Hepatocyte (in vitro differentiated cells): ENCODE measurements around the gene STK11. TPM values are rescaled to one million over a fixed set of nuclear protein-coding genes. Genes with fewer than 3 reads are reported as not detected.

ENCODE experiments used
- DNase-seq: peaks from one replicate; pipeline ENCODE4 v3.0.0-alpha.2; 2016; ENCODE audit warnings: low spot score
- H2AFZ ChIP-seq: fragments of 200-600 bp; sonication (generic); 2 replicates; pipeline ENCODE4 v1.6.0; 2016; ENCODE audit warnings: antibody characterized with exemption, mild to moderate bottlenecking
- H3K27ac ChIP-seq: fragments of 200-600 bp; sonication (generic); 2 replicates; pipeline ENCODE4 v1.5.1; 2016; ENCODE audit warnings: mild to moderate bottlenecking
- H3K27me3 ChIP-seq: fragments of 200-600 bp; sonication (generic); 2 replicates; pipeline ENCODE4 v1.6.1; 2016
- H3K36me3 ChIP-seq: fragments of 200-600 bp; sonication (generic); replicated peaks from 2 replicates; pipeline ENCODE4 v1.5.1; 2016; ENCODE audit warnings: low read depth; ENCODE audit not compliant: insufficient read depth
- H3K4me1 ChIP-seq: fragments of 200-600 bp; sonication (generic); 2 replicates; pipeline ENCODE4 v1.5.1; 2016; ENCODE audit warnings: mild to moderate bottlenecking, moderate library complexity; ENCODE audit not compliant: insufficient read depth
- H3K4me2 ChIP-seq: fragments of 200-600 bp; sonication (generic); 2 replicates; pipeline ENCODE4 v1.6.0; 2016
- H3K4me3 ChIP-seq: fragments of 200-600 bp; sonication (generic); 2 replicates; pipeline ENCODE4 v1.5.1; 2016; ENCODE audit warnings: mild to moderate bottlenecking
- H3K79me2 ChIP-seq: fragments of 200-600 bp; sonication (generic); 2 replicates; pipeline ENCODE4 v1.6.0; 2017; ENCODE audit warnings: mild to moderate bottlenecking
- H3K9me2 ChIP-seq: fragments of 200-600 bp; sonication (generic); replicated peaks from 2 replicates; pipeline ENCODE4 v1.6.0; 2017; ENCODE audit warnings: mild to moderate bottlenecking; ENCODE audit not compliant: insufficient read depth
- H3K9me3 ChIP-seq: fragments of 200-600 bp; sonication (generic); 2 replicates; pipeline ENCODE4 v1.5.1; 2016; ENCODE audit warnings: low read depth, mild to moderate bottlenecking
- H4K20me1 ChIP-seq: fragments of 200-600 bp; sonication (generic); 2 replicates; pipeline ENCODE4 v1.6.0; 2016; ENCODE audit warnings: mild to moderate bottlenecking; ENCODE audit not compliant: insufficient read depth, poor library complexity, severe bottlenecking
- EZH2 ChIP-seq: fragments of 200-600 bp; sonication (generic); IDR thresholded peaks from 2 replicates; pipeline ENCODE4 v1.6.1; 2016; ENCODE audit warnings: antibody characterized with exemption, mild to moderate bottlenecking, borderline replicate concordance
- EZH2phosphoT487 ChIP-seq: fragments of 200-600 bp; sonication (generic); IDR thresholded peaks from one replicate; pipeline ENCODE4 v1.6.1; 2018; ENCODE audit warnings: antibody characterized with exemption, mild to moderate bottlenecking, low read depth, moderate library complexity; ENCODE audit not compliant: unreplicated experiment, severe bottlenecking
- WGBS: methylation state at CpG from one replicate; pipeline ENCODE4 v1.1.6; 2016; ENCODE audit warnings: low lambda C conversion rate; ENCODE audit errors: missing lambda C conversion rate; 5-methylcytosine and 5-hydroxymethylcytosine counted together
- polyA plus RNA-seq: library from polyadenylated mRNA; unstranded; fragments of >200 nt; fragmentation: Nextera tagmentation; extraction: Ambion mirVana; gene quantifications from 2 replicates; pipeline ENCODE4 v1.2.1, GENCODE V29; 2016
- total RNA-seq: library from RNA; depleted of rRNA; stranded (reverse); fragments of >200 nt; gene quantifications from 2 replicates; pipeline ENCODE4 v1.2.3, GENCODE V29; 2014
- TF ChIP-seq, protein P1 (sequence below): fragments of 200-600 bp; sonication (generic); IDR thresholded peaks from 2 replicates; pipeline ENCODE4 v1.5.1; 2016; ENCODE audit warnings: antibody characterized with exemption, mild to moderate bottlenecking; ENCODE audit not compliant: poor library complexity

The STK11 gene
- total and polyA plus RNA-seq, 2 experiments from 2014 or later = 48.9 to 76.6 TPM

DNA sequence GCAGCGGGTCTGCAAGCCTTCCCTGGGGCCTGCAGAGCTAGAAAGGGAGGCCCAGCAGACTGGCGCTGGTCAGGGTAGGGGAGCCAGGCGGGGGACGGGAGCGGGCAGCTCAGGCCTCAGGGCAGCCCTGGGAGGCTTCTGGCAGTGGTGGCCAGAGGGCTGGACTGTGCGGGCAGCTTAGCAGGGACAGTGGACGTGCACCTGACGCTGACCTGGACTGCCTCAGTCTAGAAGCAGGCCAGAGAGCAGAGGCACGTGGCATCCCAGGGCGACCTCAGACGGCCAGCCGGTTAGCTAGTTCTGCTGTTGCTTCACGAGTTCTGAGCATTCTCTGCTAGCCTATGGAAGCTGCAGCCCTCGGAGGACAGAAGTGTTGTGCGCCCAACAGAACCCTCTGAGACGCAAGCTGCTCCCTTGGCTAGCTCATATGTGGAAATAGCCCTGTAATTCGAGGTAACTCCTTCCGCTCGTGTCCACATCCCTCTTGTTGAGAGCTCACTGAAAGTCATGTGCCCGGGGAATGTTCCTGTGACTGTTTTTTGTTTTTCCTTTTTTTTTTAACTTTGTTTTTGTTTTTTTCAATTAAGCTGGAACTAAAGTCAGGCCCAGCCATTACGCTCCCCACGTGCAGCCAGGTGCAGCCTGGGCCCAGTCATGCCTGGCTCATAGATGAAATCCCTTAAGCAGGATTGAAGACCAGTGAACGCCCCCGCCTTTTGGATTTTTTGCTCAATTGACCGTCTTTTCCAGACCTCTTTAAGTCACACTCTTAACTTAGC lies 67.9 kb downstream of the STK11 start:
- Histone ChIP-seq H2AFZ (no peak overlapping the region), H3K4me2 (no peak overlapping the region), H3K9me2 (no peaks in the 10 kb centered on the region), H3K4me3 (no peak overlapping the region), H3K36me3 (peaks cover 5% of the 10 kb centered on the region), H3K4me1 (peaks cover 43% of the 10 kb centered on the region), H3K27me3 (no peaks in the 10 kb centered on the region), H3K79me2 (peaks cover 69% of the 10 kb centered on the region), H3K9me3 (no peaks in the 10 kb centered on the region), H3K27ac (peak overlapping the region; percentile 99), H4K20me1 (peaks cover 50% of the 10 kb centered on the region)
- no peak for DNase-seq
- TF ChIP-seq, protein P1, sequence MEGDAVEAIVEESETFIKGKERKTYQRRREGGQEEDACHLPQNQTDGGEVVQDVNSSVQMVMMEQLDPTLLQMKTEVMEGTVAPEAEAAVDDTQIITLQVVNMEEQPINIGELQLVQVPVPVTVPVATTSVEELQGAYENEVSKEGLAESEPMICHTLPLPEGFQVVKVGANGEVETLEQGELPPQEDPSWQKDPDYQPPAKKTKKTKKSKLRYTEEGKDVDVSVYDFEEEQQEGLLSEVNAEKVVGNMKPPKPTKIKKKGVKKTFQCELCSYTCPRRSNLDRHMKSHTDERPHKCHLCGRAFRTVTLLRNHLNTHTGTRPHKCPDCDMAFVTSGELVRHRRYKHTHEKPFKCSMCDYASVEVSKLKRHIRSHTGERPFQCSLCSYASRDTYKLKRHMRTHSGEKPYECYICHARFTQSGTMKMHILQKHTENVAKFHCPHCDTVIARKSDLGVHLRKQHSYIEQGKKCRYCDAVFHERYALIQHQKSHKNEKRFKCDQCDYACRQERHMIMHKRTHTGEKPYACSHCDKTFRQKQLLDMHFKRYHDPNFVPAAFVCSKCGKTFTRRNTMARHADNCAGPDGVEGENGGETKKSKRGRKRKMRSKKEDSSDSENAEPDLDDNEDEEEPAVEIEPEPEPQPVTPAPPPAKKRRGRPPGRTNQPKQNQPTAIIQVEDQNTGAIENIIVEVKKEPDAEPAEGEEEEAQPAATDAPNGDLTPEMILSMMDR = no peak
- no peak for TF ChIP-seq EZH2phosphoT487
- TF ChIP-seq EZH2 = no peak
- 92% methylated on average over 25 of the region's 25 CpGs for WGBS

GRCh38 chr19:1274081-1274851 lies 68.7 kb downstream of the STK11 start:
- Histone ChIP-seq H3K4me2 (peak overlapping the region; percentile 89), H4K20me1 (peaks cover 50% of the 10 kb centered on the region), H3K4me1 (peaks cover 38% of the 10 kb centered on the region), H3K27me3 (no peaks in the 10 kb centered on the region), H3K4me3 (peak overlapping the region; percentile 16), H3K36me3 (peaks cover 5% of the 10 kb centered on the region), H3K79me2 (peaks cover 67% of the 10 kb centered on the region), H3K9me3 (no peaks in the 10 kb centered on the region), H3K27ac (peak overlapping the region; percentile 99), H2AFZ (no peak overlapping the region), H3K9me2 (no peaks in the 10 kb centered on the region)
- TF ChIP-seq EZH2 (no peak), EZH2phosphoT487 (no peak)
- TF ChIP-seq, protein P1 = no peak
- 93% methylated on average over 34 of the region's 46 CpGs for WGBS
- no peak for DNase-seq

GRCh38 chr19:1274852-1275259 lies 69.3 kb downstream of the STK11 start:
- Histone ChIP-seq H3K9me3 (no peaks in the 10 kb centered on the region), H3K4me3 (peak overlapping the region; percentile 16), H3K4me2 (peak overlapping the region; percentile 89), H3K27ac (peak overlapping the region; percentile 99), H3K36me3 (peaks cover 5% of the 10 kb centered on the region), H3K27me3 (no peaks in the 10 kb centered on the region), H3K4me1 (peaks cover 38% of the 10 kb centered on the region), H4K20me1 (peaks cover 47% of the 10 kb centered on the region), H2AFZ (no peak overlapping the region), H3K9me2 (no peaks in the 10 kb centered on the region), H3K79me2 (peaks cover 65% of the 10 kb centered on the region)
- no peak for DNase-seq
- WGBS = 65% methylated on average over 35 of the region's 44 CpGs
- TF ChIP-seq EZH2 (no peak), EZH2phosphoT487 (no peak)
- TF ChIP-seq, protein P1 = no peak
